Stimulated activated CD8-positive, alpha-beta memory T cell treated with anti-CD3 and anti-CD28 coated beads, Interleukin-7, amount 100 ng/mL, for 24 hours (primary cell): ENCODE measurements around the gene BOD1L2.

Experiments used
- DNase-seq: peaks from one replicate; pipeline ENCODE4 v3.0.0-alpha.2; 2020; ENCODE audit warnings: low read depth

BOD1L2 gene

DNA sequence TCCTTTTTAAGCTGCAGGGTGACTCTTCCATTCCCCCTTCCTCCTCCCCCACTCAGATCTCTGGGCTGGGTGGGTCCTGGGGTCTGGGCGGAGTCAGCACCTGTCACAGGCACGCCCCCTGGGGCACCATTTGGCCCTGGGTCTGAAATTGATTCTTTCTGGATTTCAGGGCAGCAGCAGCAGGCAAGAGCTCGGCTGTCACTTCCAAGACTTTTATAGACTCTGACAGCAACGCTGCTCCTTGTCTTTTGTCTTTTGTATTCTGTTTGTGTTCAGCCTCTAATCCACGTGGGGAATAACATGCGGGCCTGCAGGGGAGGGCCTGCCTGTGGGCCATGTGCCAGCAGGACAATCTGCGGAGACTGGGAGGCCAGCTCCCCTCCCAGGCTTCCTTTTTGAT is 3.9 kb downstream of the BOD1L2 start:
- DNase-seq = no peak

DNA sequence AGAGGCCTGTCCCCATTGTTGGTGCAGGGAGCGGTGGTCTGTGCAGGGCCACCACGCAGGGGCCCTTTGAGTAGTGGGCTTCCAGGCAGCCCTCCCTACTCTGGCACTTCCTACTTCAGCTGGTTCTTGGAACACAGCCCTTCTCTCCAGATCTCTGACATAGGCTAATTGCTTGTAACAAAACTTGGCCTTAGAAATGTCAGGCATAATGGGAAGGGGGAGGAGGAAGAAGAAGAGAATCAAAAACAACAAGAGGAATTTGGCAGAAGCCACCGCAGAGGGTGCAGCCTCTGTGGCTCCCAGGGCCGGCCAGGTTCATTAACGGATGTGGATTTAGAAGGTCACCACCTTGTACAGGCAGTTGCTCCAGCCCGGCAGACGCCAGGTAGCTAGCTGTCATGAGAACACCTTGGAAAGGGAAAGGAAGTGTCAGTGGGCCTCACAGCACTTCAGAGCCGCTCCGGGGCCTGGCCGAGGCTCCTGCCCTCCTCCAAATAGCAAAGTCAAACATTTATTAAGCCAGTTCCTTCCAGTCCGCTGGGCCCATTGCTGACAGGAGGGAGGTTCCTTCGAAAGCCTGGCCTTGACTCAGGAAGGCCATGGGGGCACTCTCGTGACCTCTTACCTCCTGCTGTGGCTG is 7.4 kb downstream of the BOD1L2 start:
- DNase-seq = no peak

- no peak for DNase-seq
Measured at GRCh38 chr18:57164401-57164800, 17.5 kb downstream of the BOD1L2 start.

DNA sequence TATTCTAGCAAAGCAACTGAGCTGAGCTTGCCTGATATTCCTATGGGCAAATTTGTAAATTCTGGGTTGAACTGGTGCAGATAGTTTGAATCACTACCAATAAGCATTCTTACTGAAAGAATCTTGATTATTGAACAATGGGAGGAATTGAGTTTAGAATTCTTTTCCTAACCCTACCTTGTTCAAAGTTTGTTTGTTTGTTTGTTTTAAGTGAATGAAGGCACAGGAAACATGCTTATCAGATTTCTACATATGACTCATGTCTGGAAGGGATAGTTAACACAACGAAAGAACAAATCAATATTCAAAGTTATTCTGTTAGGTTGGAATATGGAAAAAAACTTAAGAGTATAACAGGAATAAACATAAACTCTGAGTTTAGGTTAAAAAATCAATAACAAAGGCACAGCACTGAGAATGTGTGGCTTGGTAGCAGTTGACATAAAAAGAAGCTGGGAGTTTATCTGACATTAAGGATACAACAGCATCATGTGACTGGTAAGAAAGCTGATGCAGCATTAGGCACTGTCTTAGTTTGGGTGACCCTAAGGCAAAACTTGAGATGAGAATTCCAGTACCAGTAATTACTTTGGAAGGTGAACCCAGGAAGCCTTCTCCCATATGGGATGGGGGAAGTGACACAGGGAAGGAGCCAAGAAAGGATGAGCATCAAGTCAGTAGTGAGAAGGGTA is 20.9 kb downstream of the BOD1L2 start:
- DNase-seq = no peak

GRCh38 chr18:57171026-57171425 is 24.1 kb downstream of the BOD1L2 start:
- DNase-seq = no peak

DNA sequence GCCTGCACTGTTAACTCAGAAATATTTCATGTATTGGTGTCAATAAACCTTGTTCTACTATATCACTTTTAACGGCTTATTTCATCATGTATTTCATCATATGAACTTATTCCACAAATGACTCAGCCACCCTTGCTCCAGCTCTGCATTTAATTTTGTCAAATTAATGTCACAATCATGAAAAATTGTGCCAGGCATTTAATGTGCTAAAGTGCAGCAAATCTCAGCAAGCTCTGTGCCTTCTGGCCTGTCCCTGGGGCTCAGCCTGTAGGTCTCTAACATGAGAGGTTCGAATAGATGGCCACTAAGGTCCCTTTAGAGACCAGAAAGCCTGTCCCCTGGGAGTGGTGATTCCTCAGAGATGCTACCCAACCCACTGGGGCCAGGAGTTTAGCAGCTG is 28.6 kb downstream of the BOD1L2 start:
- no peak for DNase-seq

- no peak for DNase-seq
Measured at GRCh38 chr18:57185434-57185833, 38.5 kb downstream of the BOD1L2 start.

GRCh38 chr18:57188851-57189557 is 42.1 kb downstream of the BOD1L2 start:
- no peak for DNase-seq

DNA sequence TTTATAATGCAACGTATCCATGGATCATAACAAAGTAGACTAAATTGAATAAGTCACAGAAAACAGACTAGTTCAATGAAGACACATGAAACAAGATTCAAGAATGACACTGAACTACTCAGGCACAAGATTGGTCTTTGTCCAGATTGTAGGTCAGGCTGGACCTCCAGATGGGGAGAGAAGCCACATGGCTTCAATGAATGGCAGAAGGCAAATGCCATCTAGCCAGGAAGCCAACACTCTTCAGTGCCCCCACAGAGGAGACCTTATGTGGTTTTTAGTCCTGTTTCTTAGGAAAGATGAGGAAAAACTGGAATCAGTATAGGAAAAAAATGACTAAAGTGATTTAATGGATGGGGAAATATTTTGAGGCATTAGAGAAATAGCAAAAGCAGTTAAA is 43.1 kb downstream of the BOD1L2 start:
- DNase-seq = no peak

- DNase-seq = no peak
Measured at GRCh38 chr18:57194070-57194469, 47.2 kb downstream of the BOD1L2 start.

DNA sequence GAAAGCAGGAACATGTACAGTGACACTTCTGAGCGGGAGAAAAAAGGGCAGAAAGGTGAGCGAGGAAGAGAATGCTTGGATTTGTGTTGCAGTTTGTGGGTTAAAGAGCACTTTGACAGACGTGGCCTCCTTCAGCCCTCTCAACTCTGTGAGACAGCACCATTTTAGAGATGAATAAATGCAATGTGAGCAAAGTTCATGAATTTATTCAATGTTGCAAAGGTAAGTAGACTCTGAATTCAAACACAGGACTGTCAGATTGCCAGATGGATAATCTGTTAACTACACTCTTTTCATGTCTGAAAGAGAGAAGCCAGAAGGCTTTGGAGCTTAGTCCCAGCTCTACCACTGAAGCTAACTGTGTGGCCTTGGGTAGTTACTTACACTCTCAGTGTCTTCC is 47.7 kb downstream of the BOD1L2 start:
- no peak for DNase-seq

- no peak for DNase-seq
Measured at GRCh38 chr18:57195341-57195740, 48.5 kb downstream of the BOD1L2 start.

DNA sequence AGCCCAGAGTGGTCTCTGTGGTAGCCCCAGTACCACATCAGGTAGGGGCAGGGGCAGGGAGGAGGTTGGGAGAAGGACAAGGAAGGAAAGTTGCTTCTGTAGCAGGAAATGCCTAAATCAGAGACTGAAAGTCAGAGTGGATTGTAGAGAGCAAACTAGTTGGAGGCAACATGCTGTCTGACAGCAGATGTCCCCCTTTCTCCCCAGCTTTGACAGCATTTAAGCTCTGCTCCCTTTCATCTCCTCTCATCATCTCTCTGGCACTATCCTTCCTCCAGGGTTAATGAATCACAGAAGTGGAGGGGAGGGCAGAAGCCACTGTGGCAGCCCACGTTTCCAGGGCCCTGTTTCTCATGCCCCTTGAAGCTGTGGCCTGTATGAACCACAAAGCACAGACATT is 50.4 kb downstream of the BOD1L2 start:
- DNase-seq = no peak

DNA sequence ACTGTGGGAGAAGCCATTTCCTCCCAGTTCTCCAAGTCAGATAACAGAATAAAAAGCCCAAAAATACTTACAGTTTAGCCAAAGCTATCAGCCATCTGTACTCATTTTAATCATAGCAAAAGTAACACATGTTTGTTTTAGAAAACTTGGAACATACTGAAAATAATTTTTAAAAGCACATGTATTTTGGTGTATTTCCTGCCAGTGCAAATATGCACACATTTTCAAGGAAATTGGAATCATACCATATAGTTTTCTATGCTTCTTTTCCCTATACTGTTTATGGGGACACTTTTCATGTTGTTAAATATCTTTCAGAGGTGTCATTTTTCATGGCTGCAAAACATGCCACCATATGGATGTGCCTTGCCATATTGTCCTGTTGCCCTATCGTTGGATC is 51.2 kb downstream of the BOD1L2 start:
- no peak for DNase-seq
